GM19193 (cell line): ENCODE results near the gene HNRNPUL1.

Source experiments
- POLR2A ChIP-seq: IDR thresholded peaks from 4 replicates; pipeline ENCODE4 v1.6.1; 2011; ENCODE audit not compliant: insufficient read depth, insufficient read length; ENCODE audit errors: extremely low read depth

HNRNPUL1 gene

GRCh38 chr19:41263850-41264580 is at the start of gene HNRNPUL1:
HNRNPUL1 (plus strand) TSS chr19:41264372; CDS start chr19:41264504, 132 bp downstream.
- peak; percentile 31 for TF ChIP-seq POLR2A

GRCh38 chr19:41217741-41218140 is 46.4 kb upstream of the HNRNPUL1 start:
- no peak for TF ChIP-seq POLR2A

- TF ChIP-seq POLR2A = no peak
These were observed 45.9 kb upstream of the HNRNPUL1 start for GRCh38 chr19:41218249-41218614.

DNA sequence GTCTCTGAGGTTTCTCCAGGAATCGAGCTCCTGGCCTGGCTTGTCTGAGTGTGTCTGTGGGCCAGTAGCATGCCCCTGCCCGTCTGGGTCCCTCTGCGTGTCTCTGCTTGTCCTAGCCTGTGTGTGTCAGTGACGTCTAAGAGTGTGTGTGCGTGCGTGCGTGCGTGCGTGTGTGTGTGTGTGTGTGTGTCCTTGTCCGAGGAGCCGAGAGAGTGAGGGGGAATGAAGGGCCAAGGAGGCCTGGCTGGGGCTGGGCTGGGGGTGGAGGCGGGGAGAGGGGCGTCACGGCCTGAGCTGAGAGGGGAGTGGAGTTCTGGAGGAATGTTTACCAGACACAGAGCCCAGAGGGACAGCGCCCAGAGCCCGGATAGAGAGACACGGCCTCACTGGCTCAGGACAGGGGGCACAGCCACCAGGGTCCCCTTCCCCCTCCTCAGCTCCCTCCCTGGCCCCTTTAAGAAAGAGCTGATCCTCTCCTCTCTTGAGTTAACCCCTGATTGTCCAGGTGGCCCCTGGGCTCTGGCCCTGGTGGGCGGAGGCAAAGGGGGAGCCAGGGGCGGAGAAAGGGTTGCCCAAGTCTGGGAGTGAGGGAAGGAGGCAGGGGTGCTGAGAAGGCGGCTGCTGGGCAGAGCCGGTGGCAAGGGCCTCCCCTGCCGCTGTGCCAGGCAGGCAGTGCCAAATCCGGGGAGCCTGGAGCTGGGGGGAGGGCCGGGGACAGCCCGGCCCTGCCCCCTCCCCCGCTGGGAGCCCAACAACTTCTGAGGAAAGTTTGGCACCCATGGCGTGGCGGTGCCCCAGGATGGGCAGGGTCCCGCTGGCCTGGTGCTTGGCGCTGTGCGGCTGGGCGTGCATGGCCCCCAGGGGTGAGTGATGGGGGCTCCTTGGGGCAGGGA is 45.3 kb upstream of the HNRNPUL1 start, which contains the start of gene AXL:
Gene AXL, plus strand, starts transcription at position 609 of the 893 bp plus-strand sequence. Its CDS starts 170 bp downstream, at position 779.
- TF ChIP-seq POLR2A = no peak

GRCh38 chr19:41219924-41220567 is 44.1 kb upstream of the HNRNPUL1 start:
- no peak for TF ChIP-seq POLR2A

DNA sequence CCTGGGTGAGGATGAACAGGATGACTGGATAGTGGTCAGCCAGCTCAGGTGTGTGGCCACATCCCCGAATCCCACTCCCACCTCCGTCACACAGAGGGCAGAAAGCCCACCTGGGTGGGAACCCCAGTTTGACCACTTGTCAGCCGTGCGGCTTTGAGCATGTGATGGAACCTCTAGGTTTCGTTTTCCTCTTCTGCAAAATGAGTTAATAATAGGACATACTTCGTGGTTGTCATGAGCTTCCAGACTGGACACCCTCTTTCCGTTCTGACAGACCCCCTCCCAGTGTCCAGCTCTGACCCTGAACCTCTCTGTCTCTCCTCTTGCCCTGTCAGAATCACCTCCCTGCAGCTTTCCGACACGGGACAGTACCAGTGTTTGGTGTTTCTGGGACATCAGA is 43.4 kb upstream of the HNRNPUL1 start:
- no peak for TF ChIP-seq POLR2A

DNA sequence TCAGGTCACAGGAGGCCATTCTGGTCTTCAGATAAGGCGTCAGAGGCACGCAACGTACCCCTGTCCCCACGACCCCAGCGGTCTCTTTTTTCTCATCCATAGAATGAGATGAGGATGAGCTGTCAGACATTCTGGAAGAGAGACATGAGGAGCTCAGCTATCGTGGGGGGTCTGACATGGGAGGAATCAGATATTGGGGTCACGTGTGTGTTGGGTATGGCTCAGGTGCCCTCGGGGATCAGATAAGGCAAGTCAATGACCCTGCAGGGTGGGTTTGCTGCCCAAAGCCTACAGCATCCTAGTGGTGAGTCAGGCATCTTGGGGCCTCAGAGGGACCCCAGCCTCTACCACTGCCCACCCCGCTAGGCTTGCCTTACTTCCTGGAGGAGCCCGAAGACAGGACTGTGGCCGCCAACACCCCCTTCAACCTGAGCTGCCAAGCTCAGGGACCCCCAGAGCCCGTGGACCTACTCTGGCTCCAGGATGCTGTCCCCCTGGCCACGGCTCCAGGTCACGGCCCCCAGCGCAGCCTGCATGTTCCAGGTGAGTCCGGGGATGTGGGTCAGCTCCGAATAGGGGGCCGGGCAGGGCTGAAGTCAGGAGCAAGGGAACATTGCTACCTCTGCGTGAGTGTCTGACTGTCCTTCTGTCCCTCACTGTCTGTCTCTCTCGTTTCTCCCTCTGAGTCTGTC is 42.5 kb upstream of the HNRNPUL1 start:
- TF ChIP-seq POLR2A = no peak

DNA sequence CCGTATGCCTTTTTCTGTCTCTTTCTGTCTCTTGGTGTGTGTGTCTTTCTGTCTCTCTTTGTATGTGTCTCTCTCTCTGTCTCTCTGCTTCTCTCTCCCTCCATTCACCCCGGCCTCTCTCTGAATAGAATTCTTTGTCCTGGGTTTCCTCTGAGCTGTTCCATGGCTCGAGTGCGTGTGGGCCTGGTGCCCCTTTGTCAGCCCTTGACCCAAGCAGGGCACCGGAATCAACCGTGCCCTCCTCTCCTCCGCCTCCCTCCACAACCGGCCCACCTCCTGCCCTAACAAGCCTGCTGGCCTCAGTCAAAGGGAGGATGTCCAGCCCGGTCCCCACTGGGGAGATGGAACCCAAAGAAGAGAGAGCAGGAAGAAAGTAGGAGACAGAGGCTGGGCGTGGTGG is 41.9 kb upstream of the HNRNPUL1 start:
- no peak for TF ChIP-seq POLR2A

DNA sequence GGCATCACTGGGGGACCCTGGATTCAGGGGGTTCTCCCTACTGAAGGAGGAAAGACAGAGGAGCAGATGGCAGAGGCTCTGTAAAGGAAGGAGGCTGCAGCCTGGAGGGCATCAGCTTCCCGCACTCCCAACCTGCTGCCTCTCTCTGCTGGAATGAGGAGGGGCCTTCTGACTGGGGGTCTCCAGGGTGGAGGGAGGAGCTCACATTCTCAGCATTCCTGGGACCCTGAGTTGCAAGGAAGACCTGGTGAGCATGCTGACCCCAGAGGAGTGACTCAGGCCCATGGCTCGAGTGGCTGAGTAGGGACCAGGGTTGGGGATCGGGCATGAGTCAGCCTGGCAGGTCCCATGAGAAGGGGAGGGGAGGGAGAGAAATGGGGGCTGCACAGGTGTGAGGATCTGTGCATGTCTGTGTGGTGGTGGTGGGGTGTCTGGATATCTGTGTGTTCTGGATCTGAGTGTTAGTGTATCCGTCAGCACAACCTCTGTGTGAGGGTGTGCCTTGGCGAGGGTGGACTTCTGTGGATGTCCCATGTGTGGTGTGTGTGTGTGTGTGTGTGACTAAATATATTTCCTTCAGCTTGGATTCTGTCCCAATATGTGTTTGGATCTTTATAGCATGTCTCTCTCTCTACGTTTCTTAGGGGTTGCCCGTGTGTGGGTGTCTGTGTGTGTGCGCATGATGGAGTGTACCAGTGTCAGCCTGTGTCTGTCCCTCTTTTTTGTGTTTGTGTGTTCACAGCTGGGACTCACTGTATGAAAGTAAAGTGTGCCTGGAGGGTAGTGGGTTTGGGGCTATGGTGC is 40.5 kb upstream of the HNRNPUL1 start:
- no peak for TF ChIP-seq POLR2A

GRCh38 chr19:41224632-41225031 is 39.5 kb upstream of the HNRNPUL1 start:
- TF ChIP-seq POLR2A = no peak

GRCh38 chr19:41225238-41226052 is 38.7 kb upstream of the HNRNPUL1 start:
- no peak for TF ChIP-seq POLR2A

GRCh38 chr19:41226053-41226873 is 37.9 kb upstream of the HNRNPUL1 start:
- TF ChIP-seq POLR2A = no peak
